HFF-Myc (cell line): Measurements from ENCODE around the gene MYOCOS.

ENCODE experiments used
- DNase-seq: peaks from one replicate; pipeline ENCODE4 v3.0.0-alpha.2; 2011; ENCODE audit warnings: low read depth; ENCODE audit errors: extremely low read depth
- H3K4me3 ChIP-seq: replicated peaks from 2 replicates; pipeline ENCODE4 v1.5.1; 2011; ENCODE audit warnings: low read depth, mild to moderate bottlenecking, control low read depth, low read length
- TF ChIP-seq, protein P1 (sequence below): IDR thresholded peaks from 2 replicates; pipeline ENCODE4 v1.5.1; 2012; ENCODE audit warnings: mild to moderate bottlenecking, low read depth, low read length, control low read depth; ENCODE audit errors: missing control alignments

The MYOCOS gene

DNA sequence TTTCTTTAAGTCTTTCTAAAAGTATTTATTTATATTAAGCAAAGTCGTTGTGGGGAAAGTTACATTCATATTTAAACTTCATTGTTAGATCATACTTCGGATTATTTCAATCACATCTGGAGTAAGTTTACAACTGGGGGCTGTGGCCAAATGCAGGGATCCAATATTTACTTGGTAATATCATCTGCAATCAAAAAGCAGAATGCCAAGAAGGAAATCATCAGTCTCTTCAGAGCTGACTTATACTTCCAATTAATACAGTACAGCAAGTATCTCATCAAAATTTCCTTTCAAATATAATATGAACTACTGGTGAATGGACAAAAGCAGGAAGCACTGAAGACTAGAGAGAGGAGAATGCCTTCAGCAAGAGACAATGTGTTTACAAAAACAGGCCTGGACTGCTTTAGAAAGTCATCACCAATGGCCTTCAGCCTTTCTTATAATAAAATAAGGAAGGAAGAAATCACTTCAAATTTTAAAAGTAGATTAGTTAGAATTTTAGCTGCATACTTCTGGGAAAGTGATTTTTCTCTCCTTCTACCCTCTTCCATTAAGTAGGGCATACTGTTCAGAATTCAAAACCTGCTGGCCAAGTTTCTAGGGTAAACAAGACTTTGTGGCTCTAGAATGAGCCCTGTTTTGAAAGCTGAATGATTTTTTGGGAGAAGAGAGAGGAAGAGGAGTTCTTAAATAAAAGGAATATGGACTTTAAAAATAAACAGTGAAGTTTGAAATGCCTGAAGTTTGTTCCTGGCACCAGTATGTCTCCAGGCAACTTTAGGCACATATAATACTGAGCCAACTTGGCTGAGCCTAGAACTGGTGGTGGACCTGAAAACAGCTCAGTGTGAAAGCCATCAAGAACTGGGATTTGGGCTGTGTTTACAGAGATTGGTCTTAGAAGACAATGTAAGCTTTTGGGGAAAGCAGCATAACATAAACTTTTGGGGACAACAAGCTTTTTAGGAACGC lies 52.7 kb downstream of the MYOCOS start:
- TF ChIP-seq, protein P1, sequence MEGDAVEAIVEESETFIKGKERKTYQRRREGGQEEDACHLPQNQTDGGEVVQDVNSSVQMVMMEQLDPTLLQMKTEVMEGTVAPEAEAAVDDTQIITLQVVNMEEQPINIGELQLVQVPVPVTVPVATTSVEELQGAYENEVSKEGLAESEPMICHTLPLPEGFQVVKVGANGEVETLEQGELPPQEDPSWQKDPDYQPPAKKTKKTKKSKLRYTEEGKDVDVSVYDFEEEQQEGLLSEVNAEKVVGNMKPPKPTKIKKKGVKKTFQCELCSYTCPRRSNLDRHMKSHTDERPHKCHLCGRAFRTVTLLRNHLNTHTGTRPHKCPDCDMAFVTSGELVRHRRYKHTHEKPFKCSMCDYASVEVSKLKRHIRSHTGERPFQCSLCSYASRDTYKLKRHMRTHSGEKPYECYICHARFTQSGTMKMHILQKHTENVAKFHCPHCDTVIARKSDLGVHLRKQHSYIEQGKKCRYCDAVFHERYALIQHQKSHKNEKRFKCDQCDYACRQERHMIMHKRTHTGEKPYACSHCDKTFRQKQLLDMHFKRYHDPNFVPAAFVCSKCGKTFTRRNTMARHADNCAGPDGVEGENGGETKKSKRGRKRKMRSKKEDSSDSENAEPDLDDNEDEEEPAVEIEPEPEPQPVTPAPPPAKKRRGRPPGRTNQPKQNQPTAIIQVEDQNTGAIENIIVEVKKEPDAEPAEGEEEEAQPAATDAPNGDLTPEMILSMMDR = no peak

More for the DNA sequence above, 52.7 kb downstream of the MYOCOS start:
- no peak overlapping the region for H3K4me3 ChIP-seq
- DNase-seq = no peak
